HL-60/S4 (cell line): ENCODE data around the gene GNRHR.
"Not testable (repeated sequence)": the region's sequence is repeated elsewhere in the genome, so short reads cannot be mapped to it uniquely, and the experiment has no call there.

Experiments
- in situ Hi-C: fragments of 300-500 bp; cut with MboI; formaldehyde crosslinking; loops from 2 replicates; pipeline ENCODE4 v1.14.3; 2022; ENCODE audit warnings: low sequenced_read_pairs

The GNRHR gene

DNA sequence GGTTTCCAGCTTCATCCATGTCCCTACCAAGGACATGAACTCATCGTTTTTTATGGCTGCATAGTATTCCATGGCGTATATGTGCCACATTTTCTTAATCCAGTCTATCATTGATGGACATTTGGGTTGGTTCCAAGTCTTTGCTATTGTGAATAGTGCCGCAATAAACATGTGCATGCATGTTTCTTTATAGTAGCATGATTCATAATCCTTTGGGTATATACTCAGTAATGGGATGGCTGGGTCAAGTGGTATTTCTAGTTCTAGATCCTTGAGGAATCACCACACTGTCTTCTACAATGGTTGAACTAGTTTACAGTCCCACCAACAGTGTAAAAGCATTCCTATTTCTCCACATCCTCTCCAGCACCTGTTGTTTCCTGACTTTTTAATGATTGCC is 23.7 kb downstream of the GNRHR start:
- in situ Hi-C loops = not testable (repeated sequence)

DNA sequence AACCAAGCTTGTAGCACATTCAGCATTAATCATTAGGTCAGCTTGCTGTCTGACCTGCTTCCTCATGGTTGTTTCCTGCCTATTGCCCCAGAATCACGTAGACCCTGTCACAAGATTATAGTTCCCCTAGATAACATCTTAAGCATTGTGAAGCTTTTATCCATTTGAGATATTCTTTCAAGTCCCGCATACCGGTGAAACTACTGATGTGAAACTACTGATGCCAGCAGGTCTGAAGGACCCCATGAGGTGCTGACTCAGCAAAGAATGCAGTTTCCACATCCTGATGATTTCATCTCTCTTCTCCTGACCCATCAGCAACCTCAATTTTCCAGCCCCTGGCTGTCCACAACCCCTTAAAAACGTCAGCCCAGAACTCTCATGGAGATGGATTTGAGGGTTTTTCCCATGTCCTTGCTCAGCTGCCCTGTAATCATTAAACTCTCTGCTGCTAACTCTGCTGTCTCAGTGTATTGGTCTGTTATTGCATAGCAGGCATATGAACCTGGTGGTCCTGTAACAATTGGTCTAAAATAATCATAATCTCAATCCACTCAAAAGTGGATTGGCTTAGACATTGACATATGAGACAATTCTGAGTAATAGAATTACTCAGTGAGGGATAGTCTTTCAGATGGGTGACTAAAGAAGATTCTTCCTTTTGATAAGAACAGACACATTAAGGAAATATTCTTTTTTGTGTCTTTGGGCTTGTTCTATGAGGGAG is 26.9 kb downstream of the GNRHR start:
- in situ Hi-C loops = no loop called here

DNA sequence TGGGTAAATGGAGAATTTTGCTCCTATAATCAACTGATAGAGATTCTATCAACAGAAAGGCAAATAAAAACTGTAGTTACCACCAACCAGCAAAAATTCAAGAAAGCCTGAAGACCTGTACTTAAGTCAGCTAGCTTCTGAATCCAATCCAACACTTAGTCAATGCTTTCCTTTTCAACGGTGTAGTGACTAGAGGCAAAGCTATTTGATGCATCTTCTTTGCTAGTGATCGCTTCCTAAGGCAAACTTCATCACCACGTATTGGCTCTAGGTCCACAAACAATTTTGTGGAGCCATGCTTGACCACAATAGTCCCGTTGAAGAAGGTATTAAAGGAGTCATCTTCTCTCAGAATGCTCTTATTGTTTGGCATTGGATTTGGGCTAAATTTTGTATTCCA is 28.2 kb downstream of the GNRHR start:
- in situ Hi-C loops = no loop called here

DNA sequence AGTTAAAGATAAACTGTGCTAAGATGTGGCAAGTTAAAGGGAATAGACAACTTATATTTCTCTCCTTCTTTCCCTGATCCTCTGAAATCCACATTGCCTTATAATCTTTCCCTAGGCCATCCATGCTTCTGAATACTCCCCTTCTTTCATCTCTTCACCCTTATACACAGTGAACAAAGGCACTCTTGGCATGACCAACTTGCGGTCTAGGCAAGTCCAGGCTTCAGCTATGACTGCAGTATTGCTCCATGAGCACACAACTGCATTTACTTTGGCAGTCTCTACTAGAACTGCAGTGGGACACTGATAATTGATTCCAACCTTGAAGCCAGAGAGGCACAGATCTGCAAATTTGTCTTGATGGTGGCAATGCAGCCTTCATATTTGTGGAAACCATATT is 29.1 kb downstream of the GNRHR start:
- in situ Hi-C loops = no loop called here

DNA sequence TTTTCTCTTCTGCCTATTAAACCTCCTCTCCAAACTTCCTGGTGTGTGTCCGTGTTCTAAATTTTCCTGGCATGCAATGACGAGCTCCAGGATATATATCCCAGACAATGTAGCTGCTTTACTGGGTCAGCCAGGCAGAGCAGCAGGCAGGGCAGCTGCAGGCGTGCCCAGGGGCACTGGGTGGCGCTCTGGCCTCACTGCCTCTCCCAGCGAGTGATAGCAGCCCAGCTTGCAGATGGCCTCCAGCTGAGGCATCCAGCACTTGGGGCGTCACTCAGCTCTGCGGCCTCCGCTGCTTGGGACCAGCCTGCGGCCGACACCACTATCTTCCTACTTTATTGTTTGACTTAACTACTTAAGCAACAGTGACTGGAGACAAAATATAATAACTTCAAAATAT is 30.2 kb downstream of the GNRHR start:
- in situ Hi-C loops = no loop called here

DNA sequence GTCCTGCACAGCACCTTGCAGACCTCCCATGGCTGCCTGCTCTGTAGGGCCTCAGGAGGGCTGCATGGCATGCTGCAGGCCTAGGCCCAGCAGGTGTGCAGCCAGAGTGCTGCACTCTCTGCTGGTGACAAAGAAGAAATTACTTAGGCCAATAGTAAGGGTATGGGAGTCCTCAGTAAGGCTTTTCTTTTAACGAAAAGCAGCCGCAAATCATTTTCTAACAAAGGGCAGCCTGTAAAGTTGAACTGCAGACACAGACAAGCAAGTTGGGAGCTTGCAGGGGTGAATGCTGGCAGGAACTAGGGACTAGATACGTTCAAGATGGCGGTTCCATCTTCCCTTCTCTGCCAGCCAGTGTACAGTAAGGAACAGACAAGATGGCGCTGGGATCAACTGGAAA is 30.8 kb downstream of the GNRHR start:
- in situ Hi-C loops = no loop called here

DNA sequence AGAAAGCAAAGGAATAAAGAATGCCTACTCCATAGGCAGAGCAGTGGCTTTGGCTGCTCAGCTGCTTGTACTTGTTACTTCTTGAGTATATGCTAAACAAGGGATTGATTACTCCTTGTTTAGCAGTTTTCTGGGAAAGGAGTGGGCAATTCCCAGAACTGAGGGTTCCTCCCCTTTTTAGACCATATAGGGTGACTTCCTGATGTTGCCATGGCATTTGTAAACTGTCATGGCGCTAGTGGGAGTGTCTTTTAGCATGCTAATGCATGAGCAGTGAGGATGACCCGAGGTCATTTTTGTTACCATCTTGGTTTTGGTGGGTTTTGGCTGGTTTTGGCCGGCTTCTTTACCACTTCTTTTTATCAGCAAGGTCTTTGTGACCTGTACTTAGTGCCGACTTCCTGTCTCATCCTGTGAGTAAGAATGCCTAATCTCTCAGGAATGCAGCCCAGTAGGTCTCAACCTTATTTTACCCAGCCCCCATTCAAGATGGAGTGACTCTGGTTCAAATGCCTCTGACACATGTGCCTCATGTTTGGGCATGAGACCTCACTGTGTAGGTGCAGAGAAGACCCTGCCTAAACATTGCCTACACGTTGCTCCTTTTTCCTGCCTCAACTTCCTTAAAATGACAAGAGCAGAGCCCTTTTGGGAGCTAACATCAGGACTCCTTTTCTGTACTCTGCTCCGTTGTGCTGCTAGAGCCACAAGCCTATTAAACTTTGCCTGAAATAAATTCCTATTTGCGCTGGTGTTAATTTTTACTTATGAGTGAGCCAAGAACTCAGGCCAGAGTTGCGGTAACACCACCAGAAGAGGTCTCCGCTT is 32.2 kb downstream of the GNRHR start:
- in situ Hi-C loops = no loop called here

DNA sequence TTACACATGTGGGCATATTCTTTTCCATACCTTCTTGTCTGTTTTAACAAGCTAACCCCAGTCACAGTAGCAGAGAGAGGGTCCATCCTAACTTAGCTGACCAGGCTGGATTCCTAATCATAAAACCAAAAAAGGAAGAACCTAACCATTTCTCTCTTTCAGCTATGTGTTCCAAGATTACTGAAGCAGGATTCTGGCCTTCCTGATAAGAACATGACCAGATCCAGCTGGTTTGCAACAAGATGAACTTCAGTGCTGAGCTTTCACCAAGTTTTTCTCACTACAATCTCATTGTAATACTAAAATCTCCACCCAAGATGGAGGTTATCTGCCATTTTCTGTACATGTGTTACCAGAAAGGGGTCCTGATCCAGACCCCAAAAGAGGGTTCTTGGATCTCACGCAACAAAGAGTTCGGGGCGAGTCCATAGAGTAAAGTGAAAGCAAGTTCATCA is 32.8 kb downstream of the GNRHR start:
- in situ Hi-C loops = no loop called here

DNA sequence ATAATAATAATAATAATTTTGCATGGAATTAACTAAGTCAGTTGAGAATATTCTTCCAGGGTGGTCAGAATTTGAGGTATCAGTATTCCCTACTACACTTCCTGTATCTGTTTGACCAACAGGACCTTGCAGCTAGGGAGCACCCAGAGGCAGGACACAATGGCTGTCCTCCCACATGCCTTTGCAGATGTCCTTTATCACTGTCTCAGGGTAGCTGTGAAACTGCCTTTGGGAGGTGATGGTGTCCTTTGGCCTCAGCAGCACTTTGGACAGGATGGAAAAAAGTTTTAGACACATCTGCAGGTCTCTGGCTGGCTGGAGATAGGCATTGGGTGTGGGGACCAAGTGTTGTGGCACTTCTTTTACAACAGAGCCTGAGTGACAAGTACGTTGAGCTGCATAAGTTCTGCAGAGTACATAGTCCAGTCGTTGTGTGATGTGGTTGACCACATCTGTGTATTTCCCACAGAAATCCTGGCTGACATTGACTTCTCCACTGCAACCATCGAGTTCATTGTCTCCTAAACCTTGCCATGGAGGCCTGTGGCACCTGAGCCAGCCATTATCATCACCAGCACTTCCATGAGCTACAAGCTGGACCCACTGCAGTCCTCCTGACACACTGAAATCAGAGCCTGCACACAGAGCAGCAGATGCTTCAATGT is 34.1 kb downstream of the GNRHR start:
- in situ Hi-C loops = no loop called here

DNA sequence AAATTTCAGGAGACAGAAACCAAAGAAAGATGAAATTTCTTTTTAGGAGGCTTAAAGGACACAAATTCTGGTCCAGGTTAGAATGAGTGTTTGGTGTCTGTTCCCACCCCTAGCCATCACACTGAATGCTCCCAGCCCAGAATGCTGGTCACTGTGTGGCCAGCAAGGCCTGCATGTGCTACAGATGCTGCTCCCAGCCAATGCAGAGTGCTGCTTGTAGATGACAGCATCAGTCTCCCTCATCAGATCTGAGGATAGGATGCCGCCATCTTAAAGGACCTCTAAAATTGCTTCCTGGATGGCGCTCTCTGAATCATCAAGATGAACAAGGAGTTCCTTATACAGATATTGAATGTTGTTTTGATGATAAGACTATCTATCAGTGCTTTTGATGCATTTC is 35.3 kb downstream of the GNRHR start:
- in situ Hi-C loops = no loop called here

DNA sequence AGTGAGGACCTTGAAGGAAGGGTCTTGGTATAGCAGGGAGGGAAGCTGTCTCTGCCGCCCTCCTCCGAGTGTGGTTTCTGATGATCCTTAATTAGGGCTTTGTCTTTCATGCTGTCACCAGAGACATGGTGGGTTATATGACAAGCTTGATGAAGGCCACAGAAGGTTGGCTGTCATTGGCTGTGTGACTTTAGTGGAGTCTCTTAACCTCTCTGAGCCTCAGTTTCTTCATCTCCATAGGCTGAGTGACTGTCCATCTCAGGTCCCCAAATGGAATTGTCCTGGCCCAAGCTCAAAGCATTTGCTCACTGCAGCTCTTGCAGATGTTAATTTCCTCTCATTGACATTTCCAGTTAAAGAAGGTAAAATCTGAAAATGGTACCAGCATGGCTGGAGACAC is 36.6 kb downstream of the GNRHR start:
- in situ Hi-C loops = no loop called here

DNA sequence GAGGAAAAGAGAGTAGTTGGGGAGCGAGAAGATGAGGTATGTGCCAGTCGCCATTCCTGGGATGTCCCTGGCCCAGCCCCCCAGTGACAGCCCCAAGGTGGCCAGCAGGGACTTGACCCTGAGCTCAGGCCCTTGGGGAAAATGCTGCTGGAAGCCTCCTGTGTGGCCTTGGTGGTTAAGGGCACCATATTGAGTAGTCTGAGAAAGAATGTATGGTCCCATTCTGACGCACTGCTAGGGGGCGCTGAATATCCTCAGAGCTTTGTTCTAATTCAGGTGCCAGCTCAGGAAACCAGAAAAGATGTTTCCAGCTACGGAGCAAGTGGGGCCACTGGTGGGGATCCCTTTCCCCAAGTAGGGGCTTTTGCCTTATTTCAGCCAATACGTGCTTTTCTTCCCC is 39.2 kb downstream of the GNRHR start:
- in situ Hi-C loops = no loop called here

DNA sequence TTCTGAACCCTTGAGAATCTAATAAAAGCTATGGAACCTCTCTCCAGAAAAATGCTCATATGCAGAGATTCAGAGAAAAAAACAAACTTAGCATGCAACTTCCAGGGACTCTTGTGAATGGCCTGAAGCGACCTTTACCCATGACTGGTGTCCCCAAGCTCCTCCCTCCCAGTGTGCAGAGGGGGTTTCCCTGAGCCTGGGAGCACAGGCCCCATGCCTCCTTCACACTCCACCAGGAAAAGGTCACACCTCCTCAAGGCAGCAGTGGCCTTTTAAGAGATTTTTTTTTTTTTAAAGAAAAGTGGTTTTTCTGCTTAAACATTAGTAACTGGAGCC is 40.0 kb downstream of the GNRHR start:
- in situ Hi-C loops = no loop called here

DNA sequence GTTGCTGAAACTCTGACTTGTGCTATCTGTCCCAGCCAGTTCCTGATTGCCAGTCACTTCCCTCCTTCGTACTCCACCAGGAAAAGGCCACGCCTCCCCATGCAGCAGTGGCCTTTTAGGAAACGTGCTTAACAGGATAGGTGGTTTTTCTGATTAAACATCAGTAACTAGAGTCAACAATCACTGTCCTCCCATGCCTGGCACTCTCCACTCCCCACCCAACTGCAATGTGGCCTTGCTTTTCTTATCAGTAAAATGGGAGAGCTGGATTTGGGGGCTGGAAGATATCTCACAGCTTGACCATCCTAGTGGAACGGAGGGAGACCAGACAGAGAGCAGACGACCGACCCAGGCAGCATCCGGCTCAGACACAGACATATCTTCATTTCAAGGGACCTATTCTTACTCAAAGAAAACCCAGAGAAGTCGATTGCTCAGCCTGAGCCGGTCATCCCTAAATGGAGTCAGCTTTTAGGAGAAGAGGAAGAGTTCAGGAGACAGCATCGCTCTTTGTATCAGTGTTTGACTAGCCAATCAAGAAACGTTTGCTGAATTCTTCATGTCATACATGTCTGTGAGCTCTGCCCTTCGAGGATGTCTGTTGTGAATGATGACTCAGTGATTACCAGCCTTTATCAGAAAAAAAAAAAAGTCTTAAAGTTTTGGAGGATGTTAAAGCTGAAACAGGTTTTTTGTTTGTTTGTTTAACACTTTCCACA is 40.5 kb downstream of the GNRHR start:
- in situ Hi-C loops = no loop called here

DNA sequence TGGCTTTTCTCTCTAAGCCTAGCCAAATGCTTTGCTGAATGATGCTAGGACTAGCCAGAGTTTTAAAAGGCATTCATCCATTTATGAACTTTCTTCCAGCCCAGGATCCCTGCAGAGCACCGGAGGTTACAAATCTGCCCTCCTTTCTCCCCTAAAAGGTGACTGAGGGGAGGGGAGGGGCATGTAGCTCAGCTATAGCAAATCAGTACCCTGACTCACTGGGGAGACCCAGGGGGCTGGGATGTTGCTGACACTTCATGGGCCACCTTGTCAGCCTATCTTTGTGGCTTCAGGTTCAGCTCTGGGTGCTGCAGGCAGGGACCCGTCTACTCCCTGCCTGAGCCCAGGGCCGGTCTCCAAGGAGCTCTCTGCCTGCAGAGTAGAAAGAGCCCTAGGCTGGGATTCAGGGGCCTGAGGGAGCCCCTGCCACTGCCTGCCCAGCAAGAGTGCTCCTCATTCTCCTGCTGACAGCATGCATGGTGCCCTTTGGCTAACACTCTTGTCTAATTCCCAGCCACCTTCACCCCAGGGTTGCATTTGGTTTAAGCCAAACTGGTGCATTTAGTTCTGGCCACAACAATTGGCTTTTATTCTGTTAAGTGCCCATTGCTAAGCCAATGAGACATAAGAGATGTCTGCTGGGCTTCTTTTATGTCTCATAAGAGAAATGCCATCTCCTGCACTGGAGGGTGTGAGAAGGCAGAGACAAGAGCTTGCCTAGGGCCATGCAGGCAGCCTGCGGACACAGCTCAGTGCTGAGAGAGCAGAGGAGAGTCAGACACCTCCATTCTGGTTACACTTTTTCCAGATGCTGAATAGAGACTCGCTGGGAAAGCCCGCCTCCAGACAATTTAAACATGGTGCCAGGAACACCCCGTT is 41.3 kb downstream of the GNRHR start:
- in situ Hi-C loops = no loop called here

DNA sequence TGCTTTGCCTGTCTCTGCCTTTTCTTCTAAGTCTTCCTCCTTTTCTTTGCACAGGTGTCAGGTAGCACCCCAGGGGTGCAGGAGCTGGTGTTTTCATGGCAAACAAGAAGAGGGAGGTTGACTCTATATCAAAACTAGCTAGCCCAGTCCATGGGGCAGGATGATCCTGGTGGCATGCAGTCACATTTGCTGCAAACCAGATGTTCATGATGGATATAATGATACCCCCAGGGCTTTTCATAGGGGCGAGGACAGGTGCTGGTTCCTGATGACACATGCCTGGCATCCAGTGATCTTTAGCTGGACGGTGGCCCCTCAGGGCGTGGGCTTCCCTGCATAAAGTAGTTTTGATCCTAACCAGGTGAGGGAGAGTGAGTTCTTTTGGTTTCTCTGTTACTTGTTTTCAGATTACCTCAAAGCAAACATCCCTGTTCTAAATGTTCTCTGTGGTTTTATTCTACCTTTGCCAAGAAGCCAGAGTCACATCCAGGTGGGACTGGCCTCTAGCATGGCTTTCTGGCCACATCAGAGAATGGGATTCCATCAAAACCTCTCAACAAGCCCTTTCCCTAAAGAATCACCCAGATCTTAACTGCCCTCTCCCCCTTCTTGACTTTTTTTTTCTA is 42.1 kb downstream of the GNRHR start:
- in situ Hi-C loops = no loop called here

DNA sequence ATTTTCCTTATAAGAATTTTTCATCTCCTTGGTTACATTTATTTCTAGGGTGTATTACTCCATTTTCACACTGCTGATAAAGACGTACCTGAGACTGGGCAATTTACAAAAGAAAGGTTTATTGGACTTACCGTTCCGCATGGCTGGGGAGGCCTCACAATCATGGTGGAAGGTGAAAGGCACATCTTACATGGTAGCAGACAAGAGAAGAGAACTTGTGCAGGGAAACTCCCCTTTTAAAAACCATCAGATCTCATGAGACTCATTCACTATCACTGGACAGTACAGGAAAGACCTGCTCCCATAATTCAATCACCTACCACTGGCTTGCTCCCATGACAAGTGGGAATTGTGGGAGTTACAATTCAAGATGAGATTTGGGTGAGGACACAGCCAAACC is 47.5 kb downstream of the GNRHR start:
- in situ Hi-C loops = not testable (repeated sequence)

DNA sequence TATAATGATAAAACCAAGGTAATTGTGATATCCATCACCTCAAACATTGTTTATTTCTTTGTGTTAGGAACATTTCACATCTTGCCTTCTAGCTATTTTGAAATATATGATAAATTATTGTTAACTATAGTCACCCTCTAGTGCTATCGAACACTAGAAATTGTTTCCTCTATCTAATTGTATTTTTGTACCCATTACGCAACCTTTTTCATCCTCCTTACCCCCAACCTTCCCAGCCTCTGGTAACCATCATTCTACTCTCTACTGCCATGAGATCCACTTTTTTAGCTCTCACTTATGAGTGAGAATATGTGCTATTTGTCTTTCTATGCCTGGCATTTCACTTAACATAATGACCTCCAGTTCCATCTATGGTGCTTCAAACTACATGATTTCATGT is 49.3 kb downstream of the GNRHR start:
- in situ Hi-C loops = no loop called here

DNA sequence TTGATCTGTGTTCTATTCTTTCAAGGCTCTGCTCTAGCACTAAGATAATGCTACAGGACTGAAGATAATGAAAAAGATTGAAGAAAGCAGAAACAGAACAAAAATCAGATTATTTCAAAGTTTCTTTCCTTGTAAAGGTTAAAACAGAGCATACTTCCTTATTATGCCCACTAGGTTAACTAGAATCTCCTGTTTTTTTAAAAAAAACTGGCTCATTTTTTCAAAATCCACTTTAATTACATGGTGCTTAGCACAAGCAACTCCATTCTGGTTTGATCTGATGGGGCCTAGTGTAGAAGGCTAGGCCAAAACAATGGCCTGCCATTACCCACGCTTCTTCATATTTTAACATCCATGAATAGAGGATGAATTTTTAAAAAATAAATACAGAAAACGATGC is 52.0 kb downstream of the GNRHR start:
- in situ Hi-C loops = no loop called here

DNA sequence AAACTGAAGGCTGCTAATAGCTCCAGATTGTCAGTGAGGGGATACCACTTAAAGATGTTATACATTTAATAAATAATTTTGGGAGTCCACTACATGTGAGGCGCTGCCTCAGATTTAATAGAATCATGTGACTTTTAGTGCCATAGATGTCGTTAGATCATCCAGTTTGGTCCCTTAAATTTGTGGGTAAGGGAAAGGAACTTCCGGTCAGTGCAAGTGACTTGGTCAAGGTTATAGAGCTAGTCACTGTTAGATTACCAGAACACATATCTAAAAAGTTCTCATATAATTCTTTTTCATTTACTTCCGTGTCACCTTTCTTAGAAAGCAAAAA is 52.7 kb downstream of the GNRHR start:
- in situ Hi-C loops = no loop called here
